Neural cell (in vitro differentiated cells): ENCODE results near the gene DISP2.
A peak's percentile ranks its signal among the peaks of the same experiment; 100 is the strongest.

Source experiments
- EP300 ChIP-seq: fragments of 450-650 bp; conservative IDR thresholded peaks from 2 replicates; pipeline ENCODE4 v1.6.1; 2014; ENCODE audit warnings: antibody characterized with exemption, mild to moderate bottlenecking, moderate library complexity; ENCODE audit not compliant: poor library complexity, severe bottlenecking
- EZH2 ChIP-seq: fragments of 200-600, 300-800 bp; shearing (Covaris generic), sonication (generic); IDR thresholded peaks from 2 replicates; pipeline ENCODE4 v1.6.1; 2014; ENCODE audit warnings: antibody characterized with exemption, low read length, borderline replicate concordance, mild to moderate bottlenecking; ENCODE audit not compliant: insufficient read depth, poor library complexity, severe bottlenecking
- POLR2AphosphoS5 ChIP-seq: IDR thresholded peaks from 2 replicates; pipeline ENCODE4 v1.6.1; 2012
- RAD21 ChIP-seq: fragments of 450-650 bp; conservative IDR thresholded peaks from 2 replicates; pipeline ENCODE4 v1.6.1; 2014; ENCODE audit warnings: antibody characterized with exemption, mild to moderate bottlenecking, moderate library complexity
- REST ChIP-seq: IDR thresholded peaks from 2 replicates; pipeline ENCODE4 v1.6.1; 2012; ENCODE audit warnings: borderline replicate concordance
- SMC3 ChIP-seq: fragments of 450-650 bp; conservative IDR thresholded peaks from 2 replicates; pipeline ENCODE4 v1.6.1; 2014; ENCODE audit warnings: antibody characterized with exemption, mild to moderate bottlenecking, moderate library complexity; ENCODE audit not compliant: poor library complexity
- TF ChIP-seq, protein P1 (sequence below): fragments of 450-650 bp; IDR thresholded peaks from 2 replicates; pipeline ENCODE4 v1.5.1; 2014; ENCODE audit warnings: antibody characterized with exemption, mild to moderate bottlenecking, moderate library complexity; ENCODE audit not compliant: poor library complexity, severe bottlenecking

GRCh38 chr15:40421246-40422157 is 63.5 kb downstream of the DISP2 start:
- TF ChIP-seq, protein P1, sequence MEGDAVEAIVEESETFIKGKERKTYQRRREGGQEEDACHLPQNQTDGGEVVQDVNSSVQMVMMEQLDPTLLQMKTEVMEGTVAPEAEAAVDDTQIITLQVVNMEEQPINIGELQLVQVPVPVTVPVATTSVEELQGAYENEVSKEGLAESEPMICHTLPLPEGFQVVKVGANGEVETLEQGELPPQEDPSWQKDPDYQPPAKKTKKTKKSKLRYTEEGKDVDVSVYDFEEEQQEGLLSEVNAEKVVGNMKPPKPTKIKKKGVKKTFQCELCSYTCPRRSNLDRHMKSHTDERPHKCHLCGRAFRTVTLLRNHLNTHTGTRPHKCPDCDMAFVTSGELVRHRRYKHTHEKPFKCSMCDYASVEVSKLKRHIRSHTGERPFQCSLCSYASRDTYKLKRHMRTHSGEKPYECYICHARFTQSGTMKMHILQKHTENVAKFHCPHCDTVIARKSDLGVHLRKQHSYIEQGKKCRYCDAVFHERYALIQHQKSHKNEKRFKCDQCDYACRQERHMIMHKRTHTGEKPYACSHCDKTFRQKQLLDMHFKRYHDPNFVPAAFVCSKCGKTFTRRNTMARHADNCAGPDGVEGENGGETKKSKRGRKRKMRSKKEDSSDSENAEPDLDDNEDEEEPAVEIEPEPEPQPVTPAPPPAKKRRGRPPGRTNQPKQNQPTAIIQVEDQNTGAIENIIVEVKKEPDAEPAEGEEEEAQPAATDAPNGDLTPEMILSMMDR, result peak; percentile 91
- TF ChIP-seq POLR2AphosphoS5, result no peak
- no peak for TF ChIP-seq EZH2
- TF ChIP-seq REST, result no peak
- TF ChIP-seq RAD21, result peak; percentile 93
- no peak for TF ChIP-seq EP300
- TF ChIP-seq SMC3, result peak; percentile 93
